Measurements from ENCODE around the gene ANKH.

Gene ANKH

DNA sequence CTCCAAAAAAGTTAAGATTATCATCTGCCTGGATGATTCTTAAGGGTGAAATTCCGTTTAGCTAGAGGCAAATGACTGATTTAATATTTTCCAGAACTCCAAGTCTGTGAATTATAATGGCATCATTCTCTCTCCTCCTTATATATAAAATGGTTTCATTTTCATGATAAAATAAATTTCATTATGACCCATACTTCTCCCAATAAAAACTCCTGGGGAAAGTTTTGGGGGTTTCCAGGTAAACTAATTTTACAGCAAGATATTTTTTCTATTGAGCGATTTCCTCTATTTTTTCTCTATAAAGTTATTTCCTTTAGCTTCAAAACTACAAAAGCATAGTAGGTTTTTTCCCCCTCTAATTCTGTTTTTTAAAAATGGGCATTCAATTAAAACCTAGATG, 214.7 kb downstream of the ANKH start:
- no peak for DNase-seq (ENCODE audit: low read depth in 2 of 2)
- TF ChIP-seq, protein P1, sequence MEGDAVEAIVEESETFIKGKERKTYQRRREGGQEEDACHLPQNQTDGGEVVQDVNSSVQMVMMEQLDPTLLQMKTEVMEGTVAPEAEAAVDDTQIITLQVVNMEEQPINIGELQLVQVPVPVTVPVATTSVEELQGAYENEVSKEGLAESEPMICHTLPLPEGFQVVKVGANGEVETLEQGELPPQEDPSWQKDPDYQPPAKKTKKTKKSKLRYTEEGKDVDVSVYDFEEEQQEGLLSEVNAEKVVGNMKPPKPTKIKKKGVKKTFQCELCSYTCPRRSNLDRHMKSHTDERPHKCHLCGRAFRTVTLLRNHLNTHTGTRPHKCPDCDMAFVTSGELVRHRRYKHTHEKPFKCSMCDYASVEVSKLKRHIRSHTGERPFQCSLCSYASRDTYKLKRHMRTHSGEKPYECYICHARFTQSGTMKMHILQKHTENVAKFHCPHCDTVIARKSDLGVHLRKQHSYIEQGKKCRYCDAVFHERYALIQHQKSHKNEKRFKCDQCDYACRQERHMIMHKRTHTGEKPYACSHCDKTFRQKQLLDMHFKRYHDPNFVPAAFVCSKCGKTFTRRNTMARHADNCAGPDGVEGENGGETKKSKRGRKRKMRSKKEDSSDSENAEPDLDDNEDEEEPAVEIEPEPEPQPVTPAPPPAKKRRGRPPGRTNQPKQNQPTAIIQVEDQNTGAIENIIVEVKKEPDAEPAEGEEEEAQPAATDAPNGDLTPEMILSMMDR (IDR thresholded peaks at IDR 0.05; ENCODE audit: low read depth, low read length) = no peak

DNA sequence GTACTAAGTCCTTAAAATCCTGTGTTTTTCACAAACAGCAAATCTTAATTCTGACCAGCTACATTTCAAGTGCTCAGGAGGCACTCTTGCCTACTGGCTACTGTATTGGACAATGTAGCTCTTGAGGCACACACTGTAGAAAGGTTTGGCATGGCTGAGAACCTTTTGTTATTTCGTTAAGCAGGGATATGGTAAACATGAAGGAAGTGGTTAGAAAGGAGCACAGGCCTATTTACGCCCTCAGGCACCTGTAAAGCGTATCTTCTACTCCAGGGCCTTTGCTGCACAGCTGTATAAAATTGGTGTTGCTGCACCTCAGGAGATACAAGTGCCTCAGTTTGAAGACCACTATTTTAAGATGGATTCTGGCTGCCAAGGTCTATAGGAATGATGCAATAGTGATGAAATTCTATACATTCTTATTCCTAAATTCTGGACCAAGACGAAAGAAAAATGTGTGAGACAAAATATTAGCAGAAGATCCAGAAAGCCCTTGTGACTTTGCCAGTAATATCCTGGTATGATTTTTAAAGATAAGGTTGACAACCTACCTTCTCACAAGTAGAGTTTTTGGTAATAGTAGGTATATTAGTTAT, 216.3 kb downstream of the ANKH start:
- no peak for DNase-seq (ENCODE audit: low read depth in 2 of 2)
- H3K4me3 ChIP-seq (replicated peaks in 1 of 2; ENCODE audit: low read depth in 2 of 2, low read length in 2 of 2) = no peak overlapping the region
- TF ChIP-seq, protein P1 (IDR thresholded peaks at IDR 0.05; ENCODE audit: low read depth, low read length) = no peak

More for the DNA sequence above, 214.7 kb downstream of the ANKH start:
- H3K4me3 ChIP-seq (replicated peaks in 1 of 2; ENCODE audit: low read depth in 2 of 2, low read length in 2 of 2) = no peak overlapping the region

Measured in cardiac fibroblast (primary cell).